ENCODE measurements around the gene SLC7A4.

The SLC7A4 gene

DNA sequence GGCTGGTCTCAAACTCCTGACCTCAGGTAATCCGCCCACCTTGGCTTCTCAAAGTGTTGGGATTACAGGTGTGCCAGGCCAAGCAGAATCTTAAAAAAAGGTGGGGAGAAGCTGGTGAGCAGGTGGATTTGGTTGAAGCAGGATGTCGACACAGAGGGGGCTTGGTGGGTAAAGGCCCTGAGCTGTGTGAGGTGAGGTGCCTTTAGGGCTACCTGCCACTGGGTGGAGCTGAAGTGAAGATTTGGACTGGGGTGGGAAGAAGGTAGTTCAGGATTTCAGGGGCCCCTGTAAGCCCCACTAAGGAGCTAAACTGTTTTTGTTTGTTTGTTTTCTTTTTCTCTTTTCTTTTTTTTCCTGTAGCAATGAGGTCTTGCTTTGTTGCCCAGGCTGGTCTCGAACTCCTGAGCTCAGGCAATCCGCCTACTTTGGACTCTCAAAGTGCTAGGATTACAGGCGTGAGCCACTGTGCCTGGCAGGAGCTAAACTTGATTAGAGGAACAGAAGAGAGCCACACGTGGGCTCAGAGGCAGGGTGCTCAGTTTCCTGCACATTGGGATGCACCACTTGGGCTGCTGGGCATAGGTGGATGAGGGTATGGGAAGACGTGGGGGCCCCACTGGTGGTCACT, 11.4 kb downstream of the SLC7A4 start:
- TF ChIP-seq, protein P1, sequence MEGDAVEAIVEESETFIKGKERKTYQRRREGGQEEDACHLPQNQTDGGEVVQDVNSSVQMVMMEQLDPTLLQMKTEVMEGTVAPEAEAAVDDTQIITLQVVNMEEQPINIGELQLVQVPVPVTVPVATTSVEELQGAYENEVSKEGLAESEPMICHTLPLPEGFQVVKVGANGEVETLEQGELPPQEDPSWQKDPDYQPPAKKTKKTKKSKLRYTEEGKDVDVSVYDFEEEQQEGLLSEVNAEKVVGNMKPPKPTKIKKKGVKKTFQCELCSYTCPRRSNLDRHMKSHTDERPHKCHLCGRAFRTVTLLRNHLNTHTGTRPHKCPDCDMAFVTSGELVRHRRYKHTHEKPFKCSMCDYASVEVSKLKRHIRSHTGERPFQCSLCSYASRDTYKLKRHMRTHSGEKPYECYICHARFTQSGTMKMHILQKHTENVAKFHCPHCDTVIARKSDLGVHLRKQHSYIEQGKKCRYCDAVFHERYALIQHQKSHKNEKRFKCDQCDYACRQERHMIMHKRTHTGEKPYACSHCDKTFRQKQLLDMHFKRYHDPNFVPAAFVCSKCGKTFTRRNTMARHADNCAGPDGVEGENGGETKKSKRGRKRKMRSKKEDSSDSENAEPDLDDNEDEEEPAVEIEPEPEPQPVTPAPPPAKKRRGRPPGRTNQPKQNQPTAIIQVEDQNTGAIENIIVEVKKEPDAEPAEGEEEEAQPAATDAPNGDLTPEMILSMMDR (IDR thresholded peaks at IDR 0.05; ENCODE audit: control insufficient read depth, extremely low read depth, insufficient read depth), result peak; percentile 41; the same call in 1 of the 2 replicates
- H3K4me3 ChIP-seq (ENCODE audit: low read depth, low read length), result no peak overlapping the region
- DNase-seq (ENCODE audit: low read depth), result no peak

DNA sequence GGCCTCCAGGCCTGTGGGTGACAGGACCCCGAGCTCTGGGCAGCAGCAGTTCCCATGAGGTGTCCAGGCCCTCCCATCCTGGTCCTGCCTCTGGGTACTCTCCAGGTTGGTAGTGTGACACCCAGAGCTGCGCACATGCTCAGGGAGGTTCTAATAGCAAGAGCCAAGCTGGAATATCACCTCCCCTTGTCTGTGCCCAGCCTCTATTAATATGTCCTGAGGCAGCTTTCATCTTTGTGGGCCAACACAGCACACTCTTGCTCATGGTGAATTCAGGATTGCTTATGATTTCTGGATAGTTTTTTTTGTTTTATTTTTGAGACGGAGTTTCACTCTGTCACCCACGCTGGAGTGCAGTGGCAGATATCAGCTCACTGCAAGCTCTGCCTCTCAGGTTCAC, 14.0 kb downstream of the SLC7A4 start:
- TF ChIP-seq, protein P1 (IDR thresholded peaks at IDR 0.05; ENCODE audit: control insufficient read depth, extremely low read depth, insufficient read depth), result no peak

DNA sequence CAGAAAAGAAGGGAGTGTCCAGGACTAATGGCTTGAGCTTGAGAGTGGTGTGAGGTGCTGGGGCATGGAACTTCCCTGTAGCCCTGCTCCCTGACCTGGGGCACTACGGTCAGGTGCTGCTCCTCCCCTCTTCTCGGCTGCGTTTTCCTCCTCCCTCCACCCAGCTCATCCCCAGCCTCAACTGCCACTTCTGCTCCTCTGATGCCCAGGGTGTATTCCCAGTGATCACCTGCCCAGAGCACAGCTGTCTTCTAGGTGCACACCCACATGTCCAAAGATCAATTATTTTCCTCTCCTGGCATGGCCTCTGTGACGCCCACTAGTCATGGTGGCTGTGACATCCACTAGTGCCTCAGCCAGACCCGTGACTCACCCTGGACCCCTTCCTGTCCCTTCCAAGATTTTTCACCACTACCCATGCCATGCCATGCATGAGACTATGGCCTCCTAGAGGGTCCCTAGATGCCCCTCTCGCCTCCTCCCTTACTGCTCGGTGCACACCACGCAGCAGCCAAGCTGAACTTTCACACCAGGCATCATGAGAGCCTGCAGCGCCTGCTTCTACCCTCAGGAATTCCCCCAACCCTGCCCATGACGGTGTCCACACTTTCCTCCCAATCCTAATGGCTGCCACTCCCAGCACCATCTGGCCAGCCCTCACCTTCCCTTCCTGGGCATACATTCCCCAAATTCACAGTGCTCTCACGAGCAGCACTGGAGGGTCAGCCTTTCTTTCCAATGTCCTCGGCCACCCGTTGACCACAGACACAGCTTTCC, 15.5 kb downstream of the SLC7A4 start:
- DNase-seq (ENCODE audit: low read depth), result no peak
- TF ChIP-seq, protein P1 (IDR thresholded peaks at IDR 0.05; ENCODE audit: control insufficient read depth, extremely low read depth, insufficient read depth), result no peak
- no peak overlapping the region for H3K4me3 ChIP-seq (ENCODE audit: low read depth, low read length)

More for the DNA sequence above, 14.0 kb downstream of the SLC7A4 start:
- no peak overlapping the region for H3K4me3 ChIP-seq (ENCODE audit: low read depth, low read length)
- DNase-seq (ENCODE audit: low read depth), result no peak

DNA sequence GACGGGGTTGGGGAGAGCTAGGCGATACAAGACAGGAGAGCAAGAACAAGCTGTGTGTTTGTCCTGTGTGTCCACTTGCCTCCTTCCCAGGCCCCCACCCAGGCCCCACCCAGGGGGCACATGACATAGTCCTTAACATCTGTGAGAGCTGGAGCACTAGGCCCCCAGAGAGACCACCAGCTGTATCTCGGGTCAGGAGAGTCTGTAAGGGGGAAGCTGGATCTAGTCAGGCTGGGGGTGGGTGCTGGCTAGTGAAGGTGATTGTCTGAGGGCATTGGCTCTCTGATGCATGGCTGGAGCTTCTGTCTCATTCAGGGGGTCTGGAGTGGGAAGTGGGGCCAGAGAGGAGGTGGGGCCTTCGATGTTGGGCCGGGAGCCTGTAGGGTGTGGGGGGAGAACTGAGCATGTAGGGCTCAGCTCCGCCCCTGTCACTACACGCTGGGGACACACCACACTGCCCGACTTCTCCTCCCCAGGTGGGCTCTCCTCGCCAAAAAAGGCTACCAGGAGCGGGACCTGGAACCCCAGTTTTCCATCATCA, 16.8 kb downstream of the SLC7A4 start:
- H3K4me3 ChIP-seq (ENCODE audit: low read depth, low read length), result no peak overlapping the region
- TF ChIP-seq, protein P1 (IDR thresholded peaks at IDR 0.05; ENCODE audit: control insufficient read depth, extremely low read depth, insufficient read depth), result no peak
- no peak for DNase-seq (ENCODE audit: low read depth)

DNA sequence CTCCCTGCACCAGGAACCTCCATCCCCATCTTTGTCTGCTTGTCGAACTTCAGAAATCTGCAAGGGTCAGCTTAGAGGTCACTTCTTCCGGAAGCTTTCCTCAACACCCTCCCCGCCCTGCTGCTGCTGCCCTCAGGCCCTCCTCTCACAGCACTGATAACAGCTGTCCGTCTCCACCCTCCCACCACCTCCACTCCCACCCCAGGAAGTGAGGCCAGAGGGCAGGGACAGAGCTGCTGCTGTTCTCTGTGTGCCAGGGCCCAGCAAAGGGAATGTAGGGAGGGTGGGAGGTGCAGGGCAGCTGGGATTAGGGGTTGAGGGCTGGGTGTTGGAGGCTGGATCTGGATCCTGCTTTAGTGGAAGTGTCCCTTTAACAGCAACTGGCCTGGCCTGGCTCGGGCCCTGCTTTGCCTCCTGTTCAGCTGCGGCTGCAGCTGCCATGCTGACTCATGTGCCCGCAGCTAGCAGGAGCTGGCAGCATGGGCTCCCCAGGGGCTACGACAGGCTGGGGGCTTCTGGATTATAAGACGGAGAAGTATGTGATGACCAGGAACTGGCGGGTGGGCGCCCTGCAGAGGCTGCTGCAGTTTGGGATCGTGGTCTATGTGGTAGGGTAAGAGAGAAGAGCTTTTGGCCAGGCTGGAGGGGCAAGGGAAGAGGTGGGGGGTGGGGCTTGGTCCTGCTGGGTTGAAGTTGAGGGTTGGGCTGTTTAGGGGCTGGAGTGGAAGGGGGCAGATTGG, 17.5 kb downstream of the SLC7A4 start, which contains the start of gene P2RX6:
Gene P2RX6, plus strand, starts transcription at position 440 of the 740 bp plus-strand sequence. Its CDS starts 10 bp downstream, at position 450.
- TF ChIP-seq, protein P1 (IDR thresholded peaks at IDR 0.05; ENCODE audit: control insufficient read depth, extremely low read depth, insufficient read depth), result no peak
- no peak for DNase-seq (ENCODE audit: low read depth)
- H3K4me3 ChIP-seq (ENCODE audit: low read depth, low read length), result peak within 1 kb of the TSS; percentile 4; the same call in 1 of the 2 replicates

DNA sequence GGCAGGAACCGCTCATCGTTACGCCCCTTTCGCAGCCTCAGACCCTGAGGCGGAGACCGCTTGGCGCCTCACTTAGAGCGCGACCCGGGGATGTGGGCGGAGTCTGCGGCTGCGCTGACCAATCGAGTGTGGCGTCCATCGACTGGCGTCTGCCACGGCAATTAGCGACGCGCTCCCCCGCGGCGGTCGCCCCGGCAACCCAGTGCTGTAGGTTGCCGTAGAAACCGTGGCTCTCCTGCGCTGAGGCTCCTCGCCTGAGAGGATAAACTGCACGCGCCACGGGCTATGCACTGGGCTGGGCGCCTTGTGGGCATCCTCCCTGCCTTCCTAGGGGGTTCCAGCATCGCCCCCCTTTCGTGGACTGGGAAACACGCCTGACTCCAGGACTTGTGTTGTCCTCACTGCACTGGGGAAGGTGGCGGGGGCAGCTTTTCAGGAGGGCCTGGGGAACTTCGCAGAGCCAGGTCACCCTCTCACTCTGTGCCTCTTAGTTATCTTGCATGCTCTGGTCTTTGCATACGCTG, 18.1 kb downstream of the SLC7A4 start:
- DNase-seq (ENCODE audit: low read depth), result no peak
- peak overlapping the region; percentile 4; the same call in 1 of the 2 replicates for H3K4me3 ChIP-seq (ENCODE audit: low read depth, low read length)
- TF ChIP-seq, protein P1 (IDR thresholded peaks at IDR 0.05; ENCODE audit: control insufficient read depth, extremely low read depth, insufficient read depth), result no peak

Data from LNCaP clone FGC (cell line).